Activated T-helper 1 cell treated with Interleukin-2 at 50 U/mL for 16 hours (primary cell): ENCODE measurements around the gene HRH3.

ENCODE experiments used
- DNase-seq: peaks from one replicate; pipeline ENCODE4 v3.0.0-alpha.2; 2020; ENCODE audit warnings: low read depth

Gene HRH3

GRCh38 chr20:62229667-62230066 is 9.6 kb upstream of the HRH3 start:
- no peak for DNase-seq

GRCh38 chr20:62228982-62229545 is 9.0 kb upstream of the HRH3 start:
- no peak for DNase-seq

GRCh38 chr20:62227977-62228958 is 8.2 kb upstream of the HRH3 start:
- DNase-seq, result no peak

GRCh38 chr20:62227591-62227976 is 7.5 kb upstream of the HRH3 start:
- no peak for DNase-seq

- DNase-seq, result no peak
Measured at GRCh38 chr20:62226707-62227590, 6.9 kb upstream of the HRH3 start.

GRCh38 chr20:62225820-62226635 is 6.0 kb upstream of the HRH3 start:
- DNase-seq, result no peak

- DNase-seq, result no peak
Measured at GRCh38 chr20:62225026-62225425, 4.9 kb upstream of the HRH3 start.

GRCh38 chr20:62224113-62224855 is 4.2 kb upstream of the HRH3 start:
- no peak for DNase-seq

GRCh38 chr20:62223571-62223970 is 3.5 kb upstream of the HRH3 start:
- no peak for DNase-seq

- no peak for DNase-seq
Measured at GRCh38 chr20:62222972-62223371, 2.9 kb upstream of the HRH3 start.

- DNase-seq, result no peak
Measured at GRCh38 chr20:62222266-62222850, 2.3 kb upstream of the HRH3 start.

GRCh38 chr20:62220666-62221568 is 839 bp upstream of the HRH3 start:
- DNase-seq, result no peak

- no peak for DNase-seq
Measured at GRCh38 chr20:62219101-62219991, 732 bp downstream of the HRH3 start.

GRCh38 chr20:62217913-62218773 is 1.9 kb downstream of the HRH3 start:
- DNase-seq, result no peak

GRCh38 chr20:62216636-62217566 is 3.2 kb downstream of the HRH3 start:
- no peak for DNase-seq

- no peak for DNase-seq
Measured at GRCh38 chr20:62215991-62216635, 4.0 kb downstream of the HRH3 start.
